AG20443 (cell line): ENCODE results near the gene CREB1.

ENCODE experiments used
- DNase-seq: peaks from one replicate; pipeline ENCODE4 v3.0.0; 2012; ENCODE audit warnings: low spot score, mixed read lengths

CREB1 gene

DNA sequence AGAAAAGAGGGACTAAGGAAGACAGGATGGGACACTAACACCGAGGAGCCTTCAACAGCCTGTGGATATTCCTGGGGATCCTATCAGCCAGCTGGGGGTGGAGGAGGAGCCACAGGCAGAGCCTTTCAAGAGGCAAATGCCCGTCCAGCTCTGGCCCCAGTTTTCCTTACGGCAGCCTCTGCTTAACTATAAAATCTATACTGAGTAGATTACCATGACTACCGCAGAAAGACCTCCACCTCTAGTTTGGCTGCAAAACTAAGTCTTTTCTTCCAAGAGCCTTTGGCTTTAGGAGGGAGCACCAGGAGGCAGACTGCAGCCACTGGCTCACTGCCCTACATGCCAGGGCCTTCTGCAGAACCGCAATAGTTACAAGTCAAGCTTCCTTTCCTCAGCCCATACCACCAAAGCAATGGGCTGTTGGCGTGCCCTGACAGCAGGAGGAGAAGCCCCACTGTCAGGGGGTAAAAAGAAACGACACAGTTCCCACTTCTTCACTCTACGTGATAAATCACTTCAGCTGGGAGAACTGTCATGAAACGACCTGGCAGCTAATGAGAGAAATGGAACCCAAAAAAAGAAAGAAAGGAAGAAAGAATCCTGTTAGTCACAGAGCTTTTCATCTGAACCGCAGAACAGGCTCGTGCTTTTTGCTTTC, 25.1 kb upstream of the CREB1 start:
- peak; percentile 64 for DNase-seq

DNA sequence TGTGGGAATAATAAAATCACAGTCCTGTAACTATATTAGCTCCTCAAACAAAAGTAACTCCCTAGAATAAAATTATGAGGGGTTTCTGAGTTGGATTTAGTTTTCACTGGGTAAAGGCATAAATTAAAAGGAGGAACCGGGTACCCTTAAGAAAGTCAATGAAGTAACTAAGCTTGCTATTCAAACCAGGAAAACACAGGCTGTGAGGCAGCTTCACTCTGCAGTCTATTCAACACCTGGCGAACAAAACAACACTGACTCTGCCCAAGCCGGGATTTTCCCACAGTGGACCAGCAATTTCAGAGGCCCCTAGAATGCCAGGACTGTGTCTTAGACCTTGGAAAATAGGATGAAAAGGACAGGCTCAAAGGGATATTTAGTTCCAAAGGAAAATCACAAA, 24.6 kb upstream of the CREB1 start:
- DNase-seq: no peak

DNA sequence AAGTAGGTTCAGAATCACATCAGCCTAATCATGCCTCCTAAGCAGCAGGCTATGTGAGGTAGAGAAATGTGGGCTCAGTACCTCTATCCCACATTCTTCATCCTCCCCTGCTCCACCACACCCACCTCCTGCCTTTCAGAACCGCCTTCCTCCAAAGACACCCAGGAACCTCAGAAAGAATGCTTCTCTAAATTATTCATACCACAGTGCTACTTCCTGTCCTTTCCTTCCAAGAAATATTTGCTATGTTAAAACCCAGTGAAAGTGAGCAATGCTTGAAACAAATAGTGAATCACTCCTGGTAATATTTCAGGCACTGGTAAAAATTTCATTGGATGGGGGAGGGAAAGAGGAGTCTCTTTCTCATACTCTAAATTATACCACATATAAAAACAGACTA, 24.0 kb upstream of the CREB1 start:
- peak; percentile 71 for DNase-seq

DNA sequence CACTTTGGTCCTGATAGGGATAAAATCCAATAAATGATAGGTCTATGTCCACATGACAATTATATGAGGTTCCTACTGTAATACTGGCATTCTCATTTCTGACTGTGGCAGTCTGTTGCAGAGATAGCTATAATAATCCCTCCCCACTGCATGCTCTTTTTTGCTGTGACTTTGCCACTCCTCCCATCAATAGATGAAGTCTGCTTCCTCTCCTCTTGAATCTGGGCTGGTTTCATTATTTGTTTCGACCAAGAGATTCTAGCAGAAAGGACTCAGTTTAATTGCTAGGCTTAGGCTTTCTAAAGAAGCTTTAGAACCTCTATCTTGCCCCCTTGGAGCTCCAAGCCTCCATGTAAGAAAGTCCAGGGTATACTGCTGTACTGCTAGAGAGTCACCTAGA, 23.3 kb upstream of the CREB1 start:
- DNase-seq: no peak

DNA sequence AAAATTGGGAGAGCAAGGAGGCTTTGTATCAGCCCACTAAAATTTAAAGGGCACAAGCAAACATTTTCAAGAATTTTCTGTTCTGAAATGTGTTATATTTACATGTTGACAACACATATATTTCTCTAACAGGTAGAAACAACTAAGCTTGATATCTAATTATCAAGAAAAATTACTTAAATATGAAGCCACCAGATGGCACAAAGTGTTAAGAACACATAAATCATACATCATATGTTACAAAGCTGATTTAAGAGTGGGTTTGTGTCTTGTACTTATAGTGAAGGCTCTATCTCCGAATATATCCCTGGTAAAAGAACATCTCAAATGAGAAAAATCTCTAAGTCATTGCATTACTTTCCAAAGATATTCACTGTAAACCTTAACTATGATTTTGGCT, 19.6 kb upstream of the CREB1 start:
- DNase-seq: no peak

DNA sequence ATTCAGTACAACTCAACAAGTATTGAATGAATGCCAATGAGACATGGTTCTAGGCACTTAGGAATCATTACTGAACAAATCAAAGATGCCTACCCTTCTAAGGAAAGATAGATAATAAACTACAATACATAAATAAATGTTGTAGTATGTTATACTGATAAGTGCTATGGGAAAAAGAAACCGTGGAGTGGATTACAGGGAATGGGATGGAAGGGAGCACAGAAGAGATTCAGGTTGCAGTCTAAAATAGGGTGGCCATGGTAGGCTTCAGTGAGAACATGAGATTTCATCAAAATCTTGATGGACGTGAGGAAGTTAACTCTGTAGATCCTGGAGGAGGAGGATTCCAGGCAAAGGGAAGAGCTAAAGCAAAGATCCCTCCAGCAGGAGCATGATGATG, 17.9 kb upstream of the CREB1 start:
- no peak for DNase-seq

DNA sequence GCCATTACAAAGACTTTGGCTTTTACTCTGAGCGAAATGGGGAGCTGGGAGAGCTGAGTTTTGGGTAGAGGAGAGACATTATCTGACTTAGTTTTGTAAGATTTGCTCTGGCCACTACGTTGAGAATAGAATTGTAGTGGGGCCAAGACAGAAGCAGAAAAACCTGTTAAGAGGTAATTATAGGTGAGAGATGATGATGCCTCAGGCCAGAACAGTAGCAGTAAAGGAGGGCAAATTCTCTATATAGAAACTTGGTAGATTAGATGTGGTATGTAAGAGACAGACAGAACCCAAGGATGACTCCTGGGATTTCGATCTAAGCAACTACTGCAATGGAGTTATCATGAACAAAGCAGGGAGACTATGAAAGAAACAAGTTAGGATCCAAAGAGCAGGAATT, 17.4 kb upstream of the CREB1 start:
- DNase-seq: no peak

DNA sequence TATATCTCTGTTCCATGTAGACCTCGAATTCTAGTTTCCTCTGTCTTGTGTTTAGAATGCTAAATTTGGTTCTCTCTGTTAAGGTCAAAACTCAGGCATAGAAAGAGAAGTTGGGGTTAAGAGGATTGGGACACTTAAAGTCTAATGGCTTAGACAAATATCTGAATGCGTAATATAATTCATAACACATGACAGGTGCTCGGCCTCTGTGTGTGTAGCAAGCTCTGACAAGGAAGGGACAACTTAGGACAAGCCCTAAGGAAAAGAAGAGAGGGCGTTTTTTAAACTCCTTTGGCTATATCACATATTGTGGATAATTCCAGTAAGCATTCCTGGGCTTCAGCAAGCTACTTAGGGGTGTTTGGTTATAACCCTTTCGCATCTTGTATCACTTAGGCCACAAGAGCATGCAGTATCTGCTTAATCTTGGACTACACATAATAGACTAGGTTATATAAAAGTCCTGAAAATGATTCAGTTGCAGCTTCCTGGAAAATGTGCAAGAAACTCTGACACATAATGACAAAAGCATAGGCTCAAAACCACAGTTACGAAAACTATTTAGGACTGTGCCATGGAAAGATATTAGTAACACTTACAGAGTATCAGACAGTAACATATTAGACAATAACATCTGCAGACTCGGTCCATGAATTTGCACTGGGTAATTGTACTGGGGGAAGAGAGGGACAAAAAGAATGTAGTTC, 16.1 kb upstream of the CREB1 start:
- peak; percentile 75 for DNase-seq

DNA sequence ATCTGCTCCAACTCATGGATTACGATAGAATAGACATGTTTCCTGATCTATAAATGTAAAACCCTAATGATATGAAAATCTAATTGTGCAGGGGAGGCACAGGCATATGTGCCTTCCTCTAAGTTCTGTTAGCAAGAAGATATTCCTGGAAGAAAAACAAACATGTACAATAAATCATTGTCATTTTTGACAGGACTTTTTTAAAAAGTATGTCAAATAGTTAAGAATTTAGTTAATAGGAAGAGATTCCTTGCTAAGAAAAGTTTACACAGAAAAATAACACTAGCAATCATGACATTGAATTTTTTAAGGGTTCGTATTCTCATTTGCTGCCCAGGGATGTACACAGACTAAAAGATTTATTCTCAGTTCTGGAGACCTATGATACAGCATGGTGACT, 15.3 kb upstream of the CREB1 start:
- DNase-seq: no peak

DNA sequence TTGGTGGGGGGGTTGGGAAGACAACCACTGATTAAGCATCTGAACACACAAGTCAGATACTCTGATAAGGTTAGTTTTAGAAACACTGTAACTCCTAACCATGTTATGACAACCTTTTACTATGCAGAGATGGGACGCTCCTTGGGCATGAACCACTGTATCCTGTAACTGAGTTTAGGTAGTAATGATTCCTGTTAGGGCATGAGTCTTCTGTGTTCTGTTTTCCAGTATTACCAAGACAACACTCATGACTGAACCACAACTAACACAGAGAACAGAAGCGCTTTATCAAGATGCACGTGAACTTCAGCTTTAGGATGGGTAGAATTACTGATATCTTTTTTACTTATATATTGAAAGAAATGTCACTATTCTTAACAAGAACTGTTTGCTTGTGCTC, 14.1 kb upstream of the CREB1 start:
- no peak for DNase-seq

DNA sequence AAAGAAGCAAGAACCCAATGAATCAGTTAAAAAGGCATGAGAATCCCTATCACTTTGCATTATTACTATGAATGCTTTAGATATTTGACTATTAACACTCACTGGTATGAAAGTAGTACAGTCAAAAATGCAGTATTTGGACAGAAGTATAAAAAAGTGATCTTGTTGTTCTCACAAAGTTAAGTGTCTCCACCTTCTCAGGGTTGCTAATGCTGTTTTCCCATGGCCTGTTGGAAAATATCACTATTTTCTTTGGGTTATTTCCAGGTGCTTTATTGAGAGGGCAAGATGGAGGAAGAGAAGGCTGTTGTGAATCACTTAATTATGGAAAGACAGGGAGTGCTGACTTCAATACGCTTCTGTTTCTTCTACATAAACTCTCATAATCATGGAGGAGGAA, 13.6 kb upstream of the CREB1 start:
- peak; percentile 13 for DNase-seq

DNA sequence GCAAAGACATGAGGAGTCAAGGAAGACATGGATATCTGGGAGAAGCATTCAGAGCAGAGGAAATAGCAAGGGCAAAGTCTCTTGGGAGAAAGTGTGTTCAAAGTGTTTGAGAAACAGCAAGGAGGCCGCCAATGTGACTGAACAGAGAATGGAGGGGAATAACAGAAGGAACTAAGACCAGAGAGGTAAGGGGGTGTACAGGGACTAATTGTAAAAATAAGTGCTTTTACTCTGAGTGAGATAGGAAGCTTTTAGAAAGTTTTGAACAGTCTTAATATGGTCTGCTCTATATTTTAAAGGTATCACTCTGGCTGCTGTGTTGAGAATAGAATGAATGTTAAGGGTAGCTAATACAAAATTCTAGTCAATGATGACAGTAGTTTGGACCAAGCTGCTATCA, 6.8 kb upstream of the CREB1 start:
- no peak for DNase-seq

DNA sequence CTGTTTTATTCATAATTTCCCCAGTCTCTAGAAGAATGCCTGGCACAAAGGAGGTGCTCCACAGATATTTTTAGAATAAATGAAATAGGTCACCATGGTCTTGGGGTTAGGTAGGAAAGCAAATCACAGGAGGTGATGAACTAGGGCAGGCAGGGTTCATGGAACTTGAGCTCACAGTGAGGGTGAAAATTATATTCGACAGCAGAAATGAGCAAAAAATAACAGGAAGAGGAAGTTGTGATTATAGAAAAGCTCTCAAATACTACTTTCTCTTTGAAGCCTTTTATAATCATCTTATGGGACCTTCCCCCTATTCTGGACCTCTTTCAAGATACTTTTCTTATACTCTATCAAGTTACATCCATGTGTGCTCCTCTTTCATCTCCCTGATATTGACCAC, 4.5 kb upstream of the CREB1 start:
- DNase-seq: no peak

DNA sequence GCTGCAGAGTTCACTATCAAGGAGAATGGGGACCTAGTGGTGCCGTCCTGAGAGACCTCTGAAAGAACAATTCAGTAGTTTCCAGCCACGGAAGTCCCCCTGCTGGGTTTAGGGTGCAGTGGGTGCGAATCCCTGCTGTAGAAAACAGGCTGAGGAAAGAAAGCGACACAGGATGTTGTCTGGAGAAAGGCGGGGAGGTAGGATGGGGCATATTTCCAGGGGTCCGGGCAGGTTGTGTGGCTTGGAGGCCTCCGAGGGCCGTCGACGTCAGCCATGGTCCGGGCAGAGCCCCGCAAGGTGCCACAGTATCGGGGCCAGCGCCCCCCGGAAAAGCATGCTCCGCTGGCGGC, 807 bp upstream of the CREB1 start:
- peak; percentile 49 for DNase-seq

DNA sequence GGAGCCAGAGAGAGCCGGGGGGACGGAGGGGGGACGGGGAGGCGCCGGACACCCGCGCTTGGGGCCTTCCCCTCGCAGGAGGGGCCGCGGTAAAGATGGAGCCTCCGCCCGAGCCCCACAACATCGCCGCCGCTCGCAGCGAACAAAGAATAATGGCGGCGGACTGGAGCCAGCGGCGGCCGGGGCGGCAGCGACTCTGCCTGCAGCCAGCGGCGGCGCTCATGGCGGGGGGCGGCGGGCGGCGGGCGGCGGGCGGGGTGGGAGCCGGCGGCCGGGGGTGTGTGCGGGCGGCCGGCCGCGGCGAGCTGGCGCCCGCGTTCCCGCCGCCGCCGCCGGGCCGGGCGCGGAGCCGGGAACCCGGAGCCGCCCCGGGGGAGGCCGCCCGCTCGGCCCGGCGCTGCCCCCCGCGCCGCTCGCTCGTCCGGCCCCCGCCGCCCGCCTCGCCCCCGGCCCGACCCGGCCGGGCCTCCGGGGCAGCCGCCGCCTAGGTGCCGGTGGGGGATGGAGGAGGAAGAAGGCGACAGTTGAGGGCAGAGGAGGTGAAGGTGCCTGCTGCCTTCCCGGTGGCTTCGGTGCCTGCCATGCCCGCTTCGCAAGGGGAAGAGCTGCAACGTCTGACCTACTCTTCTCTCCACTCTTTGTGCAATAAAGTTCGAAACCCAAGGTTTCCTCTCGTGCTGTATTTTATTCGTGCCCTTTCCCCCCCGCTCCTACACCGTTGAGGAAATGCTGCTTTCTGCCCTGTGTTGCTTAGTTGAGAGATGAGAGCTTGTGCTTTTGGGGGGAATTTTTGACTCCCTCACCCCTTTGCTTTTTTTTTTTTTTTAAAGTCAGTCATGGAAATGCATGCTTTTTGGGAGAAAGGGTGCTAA, 634 bp downstream of the CREB1 start:
- DNase-seq: peak; percentile 57

DNA sequence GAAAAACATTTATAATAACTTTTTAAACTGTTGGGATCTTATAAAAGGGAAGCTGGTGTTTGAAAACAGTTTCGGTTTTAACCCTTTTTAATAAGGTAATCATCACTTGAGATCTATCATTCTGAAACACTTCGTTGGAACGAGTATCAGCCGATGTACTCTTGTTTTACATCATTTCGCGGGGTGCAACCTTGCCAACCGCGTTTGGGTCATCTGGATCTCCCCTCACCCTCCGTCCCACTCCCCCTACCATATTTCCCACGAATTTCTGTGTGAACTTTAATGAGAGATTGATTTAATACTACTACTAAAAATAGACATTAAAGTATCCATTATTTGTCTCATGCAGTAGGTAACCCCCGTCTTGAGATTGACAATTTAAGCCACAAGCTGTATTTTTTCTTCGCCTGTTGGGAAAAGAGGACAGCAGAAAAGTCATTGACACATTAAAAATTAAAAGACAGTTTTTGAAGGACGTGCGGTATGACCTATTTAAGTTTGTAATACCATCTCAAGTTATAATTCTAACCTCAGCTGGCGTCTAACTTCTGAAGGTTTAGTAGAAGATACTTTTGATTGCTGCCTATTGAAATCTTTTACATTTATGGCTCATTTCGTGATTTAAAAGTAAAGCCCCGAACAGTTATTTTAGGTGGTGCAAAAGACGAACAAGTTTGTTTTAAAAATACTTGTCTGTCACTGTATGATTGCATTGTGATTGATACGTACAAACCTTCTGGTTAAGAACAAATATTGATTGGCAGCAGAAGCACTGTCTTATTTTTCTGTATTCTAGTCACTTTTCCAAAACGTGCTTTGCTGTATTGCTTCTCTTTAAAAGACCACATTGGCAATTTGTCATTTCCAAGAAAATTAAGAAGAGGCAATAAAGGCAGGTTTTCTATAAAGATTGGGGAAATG, 1.5 kb downstream of the CREB1 start:
- no peak for DNase-seq

DNA sequence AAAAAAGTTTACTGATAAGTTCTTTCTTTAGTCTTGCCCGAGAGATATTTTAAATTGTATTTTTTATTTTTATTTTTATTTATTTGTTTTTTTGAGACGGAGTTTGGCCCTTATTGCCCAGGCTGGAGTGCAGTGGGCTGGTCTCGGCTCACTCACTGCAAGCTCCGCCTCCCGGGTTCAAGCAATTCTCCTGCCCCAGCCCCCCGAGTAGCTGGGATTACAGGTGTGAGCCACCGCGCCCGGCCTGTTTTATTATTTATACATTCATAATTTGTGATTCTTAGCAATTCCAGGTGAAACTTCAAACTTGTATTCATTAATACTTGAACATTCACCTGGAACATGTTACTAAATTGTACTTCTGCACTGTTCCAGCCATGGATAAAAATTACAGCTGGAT, 2.9 kb downstream of the CREB1 start:
- DNase-seq: no peak

DNA sequence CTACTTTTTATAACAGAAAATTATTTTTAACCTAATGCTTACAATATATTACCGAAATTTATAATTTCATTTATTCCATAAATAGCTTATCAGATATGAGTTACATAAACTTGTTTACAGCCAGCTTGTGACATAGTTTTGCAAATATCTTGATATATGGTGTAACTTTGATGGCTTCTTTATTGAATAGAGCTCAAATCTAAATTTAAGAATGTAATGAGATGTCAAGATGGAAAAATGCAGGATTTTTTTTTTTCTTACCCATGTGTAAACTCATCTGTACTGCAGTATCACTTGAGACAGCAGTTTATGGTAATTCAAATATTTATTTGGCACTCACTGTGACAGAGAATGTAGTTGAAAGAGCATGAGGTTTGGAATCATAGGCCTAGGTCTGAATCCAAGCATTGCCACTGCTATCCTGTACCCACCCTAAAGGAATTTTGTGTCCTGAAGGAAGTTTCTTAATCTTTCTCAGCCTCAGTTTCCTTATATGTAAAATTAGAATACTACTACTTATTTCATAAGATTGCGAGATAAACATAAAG, 3.8 kb downstream of the CREB1 start:
- DNase-seq: no peak

DNA sequence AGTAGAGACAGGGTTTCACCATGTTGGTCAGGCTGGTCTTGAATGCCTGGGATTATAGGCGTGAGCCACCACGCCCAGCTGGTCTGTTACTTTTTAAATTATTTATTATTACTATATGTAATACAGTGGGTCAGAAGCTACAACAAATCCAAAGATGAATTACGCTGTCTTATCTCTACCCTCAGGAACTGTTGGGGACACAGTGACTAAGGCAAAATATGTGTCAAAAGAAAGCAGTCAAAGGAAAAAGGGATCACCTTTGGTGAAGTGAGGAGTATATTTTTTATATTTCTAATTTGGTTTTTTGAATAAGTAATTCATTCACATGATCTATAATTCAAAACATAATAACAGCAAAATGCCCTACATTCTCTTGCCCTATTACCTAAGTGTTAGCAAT, 4.7 kb downstream of the CREB1 start:
- no peak for DNase-seq

DNA sequence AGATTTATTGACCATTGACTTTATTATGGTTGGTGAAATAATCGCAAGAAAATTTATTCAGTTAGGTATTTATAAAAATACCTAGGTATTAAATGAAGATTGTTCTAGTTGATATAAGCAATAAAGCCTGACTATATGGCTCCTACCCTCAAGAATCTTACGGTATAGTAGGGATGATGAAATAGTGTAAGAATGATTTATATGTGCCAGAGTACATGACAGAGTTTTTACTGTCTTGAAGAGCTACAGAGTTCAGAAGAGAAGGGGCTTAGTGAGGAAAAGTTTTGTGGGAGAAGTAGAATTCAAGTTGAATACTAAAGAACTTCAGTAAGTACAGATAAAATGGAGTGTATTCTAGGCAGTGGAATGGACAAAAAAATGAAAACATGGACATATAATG, 9.7 kb downstream of the CREB1 start:
- DNase-seq: no peak

DNA sequence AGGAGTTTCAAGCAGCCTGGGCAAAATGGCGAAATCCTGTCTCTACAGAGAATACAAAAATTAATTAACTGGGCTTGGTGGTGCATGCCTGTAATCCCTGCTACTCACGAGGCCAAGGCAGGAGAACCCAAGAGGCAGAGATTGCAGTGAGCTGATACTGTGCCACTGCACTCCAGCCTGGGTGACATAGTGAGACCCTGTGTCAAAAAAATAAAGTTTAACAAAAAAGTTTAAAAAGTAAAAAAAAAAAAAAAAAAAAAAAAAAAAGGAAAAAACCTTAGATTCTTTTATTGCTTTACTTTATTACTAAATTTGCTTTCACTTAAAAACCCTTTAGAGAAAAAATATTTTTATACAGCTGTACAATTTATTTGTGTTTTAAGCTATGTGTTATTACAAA, 10.7 kb downstream of the CREB1 start:
- DNase-seq: no peak

DNA sequence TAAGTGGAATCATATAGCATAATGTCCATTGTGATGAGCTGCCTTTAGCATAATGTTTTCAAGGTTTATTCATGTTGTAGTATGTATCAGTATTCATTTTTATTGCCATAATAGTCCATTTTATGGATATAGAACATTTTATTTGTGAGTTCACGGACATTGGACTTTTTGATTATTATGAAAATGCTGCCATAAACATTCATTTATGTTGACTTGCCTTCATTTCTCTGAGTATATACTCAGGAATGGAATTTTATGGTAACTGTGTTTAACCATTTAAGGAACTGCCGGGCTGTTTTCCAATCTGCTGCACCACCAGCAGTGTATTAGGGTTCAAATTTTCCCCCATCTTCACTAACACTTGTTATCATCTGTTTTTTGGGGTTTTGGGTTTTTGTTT, 12.2 kb downstream of the CREB1 start:
- DNase-seq: no peak
